HG02642 (cell line): Measurements from ENCODE around the gene GRHL1.

Experiments used
- ATAC-seq: cut with Tn5 transposase; IDR thresholded peaks from one replicate; pipeline ENCODE4 v1.9.1; 2021; ENCODE audit warnings: mild to moderate bottlenecking; ENCODE audit not compliant: unreplicated experiment, poor library complexity

The GRHL1 gene

DNA sequence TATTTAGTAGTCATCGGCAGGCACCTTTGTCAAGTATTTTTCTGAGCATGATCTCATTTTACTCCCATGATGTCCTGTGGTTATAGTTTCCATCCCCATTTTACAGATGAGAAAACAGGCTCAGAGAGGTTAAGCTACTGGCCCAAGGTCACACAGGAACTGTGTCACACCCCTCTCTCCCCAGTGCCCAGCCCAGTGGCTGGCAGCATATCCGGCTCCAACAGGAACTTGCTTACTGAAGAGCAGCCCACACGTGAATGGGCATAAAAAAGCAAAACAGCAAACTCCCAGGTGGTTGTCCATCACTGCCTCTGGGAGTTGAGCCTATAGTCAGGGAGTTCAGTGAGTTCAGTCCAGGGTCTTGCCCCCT is 83.5 kb downstream of the GRHL1 start:
- ATAC-seq, result no peak

- ATAC-seq, result no peak
Observed at GRCh38 chr2:10035633-10036032, 84.1 kb downstream of the GRHL1 start.

- peak; percentile 44 for ATAC-seq
Observed at GRCh38 chr2:10036095-10036884, 84.8 kb downstream of the GRHL1 start.

- no peak for ATAC-seq
Observed at GRCh38 chr2:10038123-10038522, 86.6 kb downstream of the GRHL1 start.

DNA sequence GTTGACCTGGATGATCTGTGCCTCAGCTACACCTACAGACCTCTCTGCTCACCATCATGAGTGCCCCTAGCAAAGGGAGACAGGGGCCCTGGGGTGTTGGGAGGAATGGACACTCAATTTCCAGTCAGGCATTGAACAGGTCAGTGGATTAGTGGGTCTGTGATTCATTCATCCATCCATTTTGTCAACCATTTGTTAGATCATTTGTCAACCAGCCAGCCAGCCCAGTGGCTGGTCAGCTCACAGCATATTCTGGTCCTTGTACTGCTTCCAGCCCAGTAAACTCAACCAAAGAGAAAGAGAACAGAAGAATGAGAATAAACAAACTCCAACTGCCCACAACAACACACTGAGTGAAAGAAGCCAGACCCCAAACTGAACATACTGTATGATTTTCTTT is 87.2 kb downstream of the GRHL1 start:
- no peak for ATAC-seq

GRCh38 chr2:10039658-10040410 is 88.3 kb downstream of the GRHL1 start:
- no peak for ATAC-seq

GRCh38 chr2:10041711-10042110 is 90.2 kb downstream of the GRHL1 start:
- ATAC-seq, result no peak

- no peak for ATAC-seq
Observed at GRCh38 chr2:10042301-10043161, 91.0 kb downstream of the GRHL1 start.

DNA sequence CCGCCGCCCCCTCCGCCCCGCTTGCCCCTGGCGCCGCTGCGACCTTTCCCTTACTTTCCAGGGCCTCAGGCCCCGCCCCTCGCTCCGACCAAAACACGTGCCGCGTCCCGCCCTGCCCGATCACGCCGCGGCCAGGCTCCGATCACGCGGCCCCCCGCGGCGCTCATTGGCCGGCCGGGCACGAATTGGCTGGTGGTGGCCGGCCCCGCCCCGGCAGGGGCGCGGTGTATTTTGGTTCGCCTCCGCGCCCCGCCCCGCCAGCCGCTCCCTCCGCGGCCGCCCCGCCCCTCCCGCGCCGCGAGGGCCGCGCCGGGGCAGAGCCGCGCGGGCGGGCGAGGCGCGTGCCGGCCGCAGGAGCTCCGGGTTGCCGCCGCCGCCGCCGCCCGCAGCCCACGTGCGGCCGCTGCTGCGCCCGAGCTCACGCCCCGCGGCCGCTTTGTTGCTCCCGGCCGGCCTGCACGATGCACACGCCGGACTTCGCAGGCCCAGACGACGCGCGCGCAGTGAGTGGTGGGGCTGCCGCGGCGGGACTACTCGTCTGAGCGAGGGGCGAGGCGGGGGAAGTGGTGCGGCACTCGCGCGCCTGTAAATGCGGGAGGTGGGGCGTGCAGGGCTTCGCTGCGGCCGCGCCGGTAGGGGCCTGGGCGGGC is 91.9 kb downstream of the GRHL1 start, which contains the start of gene KLF11:
TSS of gene KLF11 (plus strand) at position 295 of the 650 bp plus-strand sequence. CDS start at position 462, 167 bp downstream.
- ATAC-seq, result peak; percentile 79

DNA sequence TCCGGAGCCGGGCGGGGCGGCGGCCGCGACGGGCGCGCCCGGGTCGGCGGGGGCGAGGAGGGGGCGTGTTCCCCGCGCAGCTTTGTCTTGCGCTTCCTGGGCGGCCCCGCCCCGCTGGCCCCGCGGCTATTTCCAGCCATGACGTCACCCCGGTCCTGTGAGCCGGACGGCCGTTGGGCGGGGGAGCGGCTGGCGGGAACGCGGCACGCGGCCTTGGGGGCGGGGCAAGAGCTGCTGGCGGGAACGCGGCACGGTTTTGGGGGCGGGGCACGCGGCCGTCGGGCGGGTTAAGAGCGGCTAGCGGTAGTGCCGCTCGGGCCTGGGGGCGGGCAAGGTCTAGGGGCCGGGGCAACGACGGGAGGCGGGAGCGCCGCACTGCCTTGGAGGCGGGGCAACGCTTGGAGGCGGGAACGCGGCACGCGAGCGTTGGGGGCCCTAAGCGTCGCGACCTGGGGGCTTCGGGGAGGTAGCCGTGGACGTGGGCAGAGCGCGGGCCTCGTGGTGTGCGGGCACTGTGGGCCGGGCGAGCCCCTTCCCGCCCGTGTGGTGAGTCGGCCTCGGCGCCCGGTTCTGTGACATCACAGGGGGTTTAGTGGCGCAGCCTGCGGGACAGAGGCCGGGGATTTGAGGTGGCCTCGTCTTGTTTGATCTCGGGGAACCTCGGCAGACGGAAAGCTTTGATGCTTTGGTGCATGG is 92.6 kb downstream of the GRHL1 start:
- peak; percentile 48 for ATAC-seq

GRCh38 chr2:10045561-10046355 is 94.3 kb downstream of the GRHL1 start:
- ATAC-seq, result no peak

GRCh38 chr2:10046931-10047330 is 95.4 kb downstream of the GRHL1 start:
- ATAC-seq, result no peak

DNA sequence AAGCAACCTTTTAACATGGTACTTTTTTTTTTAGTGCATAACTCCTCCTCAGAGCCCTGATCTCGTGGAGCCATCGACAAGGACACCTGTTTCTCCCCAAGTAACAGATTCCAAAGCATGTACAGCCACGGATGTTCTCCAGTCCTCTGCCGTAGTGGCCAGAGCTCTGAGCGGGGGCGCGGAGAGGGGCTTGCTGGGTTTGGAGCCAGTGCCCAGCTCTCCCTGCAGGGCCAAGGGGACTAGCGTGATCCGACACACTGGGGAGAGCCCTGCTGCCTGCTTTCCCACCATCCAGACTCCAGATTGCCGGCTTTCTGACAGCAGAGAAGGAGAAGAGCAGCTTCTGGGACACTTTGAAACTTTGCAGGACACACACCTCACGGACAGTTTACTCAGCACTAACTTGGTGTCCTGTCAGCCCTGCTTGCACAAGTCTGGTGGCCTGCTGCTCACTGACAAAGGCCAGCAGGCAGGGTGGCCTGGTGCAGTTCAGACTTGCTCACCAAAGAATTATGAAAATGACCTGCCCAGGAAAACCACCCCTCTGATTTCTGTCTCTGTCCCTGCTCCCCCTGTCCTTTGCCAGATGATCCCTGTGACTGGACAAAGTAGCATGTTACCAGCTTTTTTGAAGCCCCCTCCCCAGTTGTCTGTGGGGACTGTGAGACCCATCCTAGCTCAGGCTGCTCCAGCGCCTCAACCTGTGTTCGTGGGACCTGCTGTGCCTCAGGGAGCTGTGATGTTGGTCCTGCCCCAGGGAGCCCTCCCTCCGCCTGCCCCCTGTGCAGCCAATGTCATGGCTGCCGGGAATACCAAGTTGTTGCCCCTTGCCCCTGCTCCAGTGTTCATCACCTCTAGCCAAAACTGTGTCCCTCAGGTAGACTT is 96.4 kb downstream of the GRHL1 start:
- no peak for ATAC-seq

GRCh38 chr2:10048501-10049171 is 97.1 kb downstream of the GRHL1 start:
- no peak for ATAC-seq
